Renal cortex interstitium (tissue), 11 donors: ENCODE results near the gene OR13A1. TPM values are rescaled to one million over a fixed set of nuclear protein-coding genes. Genes with fewer than 3 reads are reported as not detected.
"Not testable (repeated sequence)": the region's sequence is repeated elsewhere in the genome, so short reads cannot be mapped to it uniquely, and the experiment has no call there.

Experiments
- DNase-seq, 11 donors: peaks; one replicate each; pipeline ENCODE4 v3.0.0-alpha.2; 2013; ENCODE audit warnings: low read depth in 9 of 11, low spot score in 4 of 11; ENCODE audit errors: extremely low read depth in 1 of 11
- polyA plus RNA-seq, 3 donors: library from polyadenylated mRNA; unstranded; fragments of 120-200 nt; gene quantifications; one replicate each; pipeline ENCODE4 v1.2.1, GENCODE V29; 2013; ENCODE audit not compliant: insufficient read length in 3 of 3

The OR13A1 gene
- polyA plus RNA-seq, 3 donors, result 0.04 to 0.15 TPM; not detected in 1

- not testable (repeated sequence) for DNase-seq
These were observed 17.0 kb downstream of the OR13A1 start for GRCh38 chr10:45298341-45298955.

DNA sequence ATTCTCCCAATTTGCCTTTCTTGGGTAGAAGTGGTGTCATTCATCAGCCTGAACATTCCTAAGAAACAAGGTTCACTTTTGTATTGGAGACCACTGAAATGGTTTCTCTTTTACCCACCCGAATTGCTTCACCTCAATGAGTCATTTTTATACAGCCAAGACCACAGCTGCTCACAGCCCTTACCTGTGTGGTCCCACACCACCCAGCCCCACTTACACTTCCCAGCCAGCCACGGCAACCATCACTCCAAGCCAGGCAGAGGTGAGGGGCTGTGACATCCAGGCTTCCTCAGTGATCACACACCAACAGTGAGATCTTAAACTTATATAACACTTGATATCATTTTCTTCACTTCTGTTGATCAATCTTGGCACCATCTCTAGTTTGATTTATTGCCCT lies 20.7 kb downstream of the OR13A1 start:
- DNase-seq, result no peak

- no peak for DNase-seq
These were observed 28.4 kb downstream of the OR13A1 start for GRCh38 chr10:45286980-45287379.

- no peak for DNase-seq
These were observed 33.3 kb downstream of the OR13A1 start for GRCh38 chr10:45282061-45282460.

DNA sequence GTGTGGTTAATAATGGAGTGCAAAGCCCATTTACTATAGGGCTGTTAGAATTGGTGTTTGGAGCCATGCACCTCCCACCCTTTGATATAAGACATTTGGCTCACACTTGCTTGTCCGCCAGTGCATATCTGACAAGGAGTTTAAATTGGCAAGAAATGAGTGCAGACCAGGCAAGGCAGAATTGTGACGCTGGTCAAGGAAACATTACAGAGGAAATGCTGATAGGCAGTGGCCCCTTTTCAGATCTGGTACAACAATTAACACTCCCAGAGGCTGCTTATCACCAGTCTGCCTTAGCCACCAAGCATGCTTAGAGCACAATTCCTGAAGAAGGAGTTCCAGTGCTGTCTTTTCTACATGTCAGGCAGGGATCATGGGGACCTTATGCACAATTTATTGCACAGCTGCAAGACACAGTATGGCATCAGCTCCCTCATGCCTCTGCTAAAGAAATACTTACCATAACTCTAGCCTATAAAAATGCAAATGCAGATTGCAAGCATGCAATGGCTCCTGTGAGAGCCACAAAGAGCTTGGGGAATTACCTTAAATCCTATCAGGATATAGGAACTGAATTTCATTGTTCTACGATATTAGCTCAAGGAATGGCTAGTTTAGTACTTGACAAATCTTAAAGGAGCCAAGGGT lies 35.2 kb downstream of the OR13A1 start:
- DNase-seq, result peak in 1 of 11 donors; percentile 6

DNA sequence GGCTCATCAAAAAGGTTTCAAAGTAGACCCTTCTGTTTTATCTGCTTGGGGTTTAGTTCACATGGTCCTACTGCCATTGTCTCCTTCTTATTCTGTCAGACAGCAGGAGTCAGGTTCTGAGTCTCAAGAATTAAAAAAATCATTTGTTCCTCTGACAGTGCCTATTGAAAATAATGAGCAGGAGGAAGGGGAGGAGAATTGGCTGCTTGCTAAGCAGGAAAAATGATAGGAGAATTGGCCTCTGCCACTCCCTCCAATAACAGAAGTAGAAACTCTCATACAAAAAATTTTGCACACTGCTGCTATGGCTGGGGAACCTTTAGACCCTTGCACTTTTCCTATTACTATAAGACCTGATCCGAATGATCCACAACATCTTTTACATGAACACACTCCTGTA lies 35.7 kb downstream of the OR13A1 start:
- DNase-seq, result no peak

DNA sequence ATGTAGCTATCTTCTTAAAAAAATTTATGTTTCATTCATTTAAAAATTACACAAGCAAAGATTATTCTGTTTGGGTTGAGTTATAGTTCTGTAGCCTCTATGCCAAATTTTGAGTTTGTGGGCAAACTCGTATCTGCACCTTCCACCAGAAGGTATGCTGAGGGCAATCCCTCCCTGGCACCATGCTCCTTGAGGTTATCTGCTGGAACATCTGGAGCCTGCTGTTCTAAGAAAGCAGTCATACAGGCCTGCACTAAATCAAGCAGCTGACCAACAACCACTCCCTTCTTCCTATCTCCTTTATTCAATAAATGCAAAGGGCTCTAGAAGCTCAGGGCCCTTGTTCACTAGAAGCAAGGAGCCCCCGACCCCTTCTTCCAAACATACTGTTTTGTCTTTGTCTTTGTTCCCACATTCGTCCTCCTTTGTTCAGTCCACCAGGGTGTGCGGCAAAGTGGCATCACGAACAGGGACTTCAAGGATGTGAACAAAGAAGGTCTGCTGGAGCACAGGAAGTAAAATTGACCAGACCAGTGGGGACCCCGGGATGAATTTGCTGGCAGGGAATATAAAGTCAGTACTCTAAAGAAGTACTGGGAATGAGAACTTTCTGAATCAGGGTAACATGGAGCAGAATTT lies 36.4 kb downstream of the OR13A1 start:
- DNase-seq, result no peak

DNA sequence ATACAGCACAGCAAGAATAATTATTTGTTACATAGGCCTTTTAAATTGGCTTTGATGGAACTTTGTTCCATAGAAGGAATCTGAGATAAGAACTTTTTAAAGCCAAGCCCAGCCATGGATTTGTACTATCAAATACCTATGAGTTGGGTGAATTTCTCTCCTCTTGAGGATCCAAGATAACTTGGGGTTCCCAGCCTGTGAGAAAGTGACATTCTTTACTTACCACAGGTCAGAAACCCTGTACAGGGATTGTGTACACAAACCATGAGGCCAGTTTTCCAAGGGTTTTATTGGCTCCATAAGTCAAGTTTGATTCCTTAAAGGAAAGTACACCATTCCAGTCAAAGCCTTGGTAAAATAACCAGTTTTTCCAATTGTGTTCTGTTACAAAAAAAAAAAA lies 39.3 kb downstream of the OR13A1 start:
- DNase-seq, result not testable (repeated sequence)

- no peak for DNase-seq
These were observed 41.0 kb downstream of the OR13A1 start for GRCh38 chr10:45274364-45274763.

GRCh38 chr10:45267777-45268176 lies 47.6 kb downstream of the OR13A1 start:
- DNase-seq, result not testable (repeated sequence)

GRCh38 chr10:45265996-45266395 lies 49.4 kb downstream of the OR13A1 start:
- no peak for DNase-seq

DNA sequence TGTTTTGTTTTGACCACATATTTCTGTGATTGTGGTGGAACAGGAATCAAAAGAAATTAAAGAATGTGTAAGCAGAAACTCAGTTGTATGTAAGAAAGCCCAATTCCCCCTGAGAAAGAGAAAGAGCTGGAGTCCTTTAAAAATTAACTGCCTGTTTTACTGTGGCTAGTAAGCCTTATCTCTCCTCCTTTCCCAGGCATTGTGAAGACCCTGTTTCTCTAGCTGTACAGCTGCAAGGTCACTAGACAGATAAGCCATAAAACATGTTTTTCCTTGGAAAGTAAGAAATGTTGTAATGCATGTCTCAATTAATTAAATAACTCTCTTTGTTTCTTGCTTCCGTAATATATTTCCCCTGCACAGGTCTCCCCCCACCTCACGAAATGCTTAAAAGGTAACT lies 53.5 kb downstream of the OR13A1 start:
- no peak for DNase-seq

DNA sequence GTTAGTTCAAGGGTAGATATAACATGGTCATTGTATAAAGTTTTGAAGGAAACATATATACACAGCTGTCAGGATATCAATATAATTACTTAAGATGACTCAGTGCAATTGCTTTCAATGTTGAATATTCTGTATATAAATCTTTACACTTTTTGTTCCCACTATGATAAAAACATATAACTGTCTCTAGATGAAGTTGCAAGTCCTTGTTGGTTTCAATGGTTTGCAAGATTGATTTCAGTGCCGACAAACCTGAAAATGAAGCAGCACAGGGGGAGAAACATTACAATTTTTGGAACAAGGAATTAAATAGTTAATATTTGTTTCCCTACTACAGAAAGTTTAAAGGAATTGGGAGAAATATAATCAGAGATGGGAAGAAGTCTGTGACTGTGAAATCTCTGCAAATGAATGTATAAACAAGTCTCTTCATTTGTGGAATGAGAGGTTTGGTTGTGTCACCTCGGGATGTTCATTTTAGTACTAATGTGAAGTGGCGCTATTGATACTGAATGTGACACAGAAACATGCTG lies 54.1 kb downstream of the OR13A1 start:
- no peak for DNase-seq

- not testable (repeated sequence) for DNase-seq
These were observed 54.8 kb downstream of the OR13A1 start for GRCh38 chr10:45260635-45261034.

- DNase-seq, result not testable (repeated sequence)
These were observed 55.5 kb downstream of the OR13A1 start for GRCh38 chr10:45259786-45260495.

DNA sequence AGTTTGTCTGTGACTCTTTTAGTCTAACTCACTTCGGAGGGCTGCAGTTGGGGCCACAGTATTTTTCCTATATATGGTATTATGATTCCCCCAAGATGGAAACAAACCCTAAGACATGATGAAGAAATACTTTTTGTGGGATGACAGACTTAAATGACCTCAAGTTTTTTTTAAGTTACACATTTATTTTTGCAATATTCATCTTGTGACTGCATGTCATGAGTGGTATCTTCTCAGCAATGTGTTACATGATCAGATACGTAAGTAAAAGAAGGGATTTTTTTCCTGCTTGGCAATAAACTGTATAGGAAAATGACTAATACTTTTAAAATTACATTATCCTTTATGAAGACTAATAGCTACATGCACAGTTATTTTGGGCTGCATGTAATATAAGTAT lies 57.8 kb downstream of the OR13A1 start:
- DNase-seq, result no peak

DNA sequence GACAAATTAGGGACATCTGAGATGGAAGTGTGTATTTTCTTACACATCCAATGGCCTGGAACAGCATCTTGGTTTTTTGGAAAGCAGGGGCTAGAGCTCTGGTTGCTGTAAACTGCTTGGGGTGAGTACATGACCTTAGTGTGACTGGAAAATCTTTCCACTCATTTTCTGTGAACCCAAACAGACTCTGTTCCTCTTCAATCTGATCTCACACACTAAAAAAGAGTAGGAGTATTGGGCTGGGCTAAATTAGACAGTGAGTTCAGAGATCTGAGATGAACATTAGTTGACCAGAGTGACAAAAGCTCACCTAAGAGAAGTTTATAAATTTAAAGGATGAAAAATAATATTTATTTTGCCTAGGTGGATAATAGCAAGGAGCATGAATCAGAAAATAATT lies 59.2 kb downstream of the OR13A1 start:
- no peak for DNase-seq

- DNase-seq, result no peak
These were observed 59.7 kb downstream of the OR13A1 start for GRCh38 chr10:45255706-45256105.

DNA sequence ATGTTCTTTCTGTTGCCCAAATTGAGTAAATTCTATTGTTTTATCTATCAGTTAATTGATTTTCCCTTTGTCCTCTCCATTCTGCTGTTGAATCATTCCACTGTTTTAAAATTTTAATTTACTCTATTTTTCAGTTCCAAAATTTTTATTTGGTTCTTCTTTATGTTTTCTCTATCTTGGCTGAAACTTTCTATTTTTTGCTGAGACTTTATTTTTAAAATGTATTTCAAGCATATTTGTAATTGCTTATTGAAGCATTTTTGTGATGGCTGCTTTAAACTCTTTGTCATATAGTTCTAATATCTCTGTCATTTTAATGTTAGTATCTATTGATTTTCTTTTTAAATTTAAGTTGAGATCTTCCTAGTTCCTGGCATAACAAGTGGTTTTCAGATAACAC lies 60.5 kb downstream of the OR13A1 start:
- DNase-seq, result no peak
